ENCODE measurements around the gene CRELD2. TPM values are rescaled to one million over a fixed set of nuclear protein-coding genes. Genes with fewer than 3 reads are reported as not detected.

Gene CRELD2
- polyA plus RNA-seq, 1 donor (not counting 4 experiments of a cell fraction or from before 2014, with no cell fraction given): 33.5 TPM

DNA sequence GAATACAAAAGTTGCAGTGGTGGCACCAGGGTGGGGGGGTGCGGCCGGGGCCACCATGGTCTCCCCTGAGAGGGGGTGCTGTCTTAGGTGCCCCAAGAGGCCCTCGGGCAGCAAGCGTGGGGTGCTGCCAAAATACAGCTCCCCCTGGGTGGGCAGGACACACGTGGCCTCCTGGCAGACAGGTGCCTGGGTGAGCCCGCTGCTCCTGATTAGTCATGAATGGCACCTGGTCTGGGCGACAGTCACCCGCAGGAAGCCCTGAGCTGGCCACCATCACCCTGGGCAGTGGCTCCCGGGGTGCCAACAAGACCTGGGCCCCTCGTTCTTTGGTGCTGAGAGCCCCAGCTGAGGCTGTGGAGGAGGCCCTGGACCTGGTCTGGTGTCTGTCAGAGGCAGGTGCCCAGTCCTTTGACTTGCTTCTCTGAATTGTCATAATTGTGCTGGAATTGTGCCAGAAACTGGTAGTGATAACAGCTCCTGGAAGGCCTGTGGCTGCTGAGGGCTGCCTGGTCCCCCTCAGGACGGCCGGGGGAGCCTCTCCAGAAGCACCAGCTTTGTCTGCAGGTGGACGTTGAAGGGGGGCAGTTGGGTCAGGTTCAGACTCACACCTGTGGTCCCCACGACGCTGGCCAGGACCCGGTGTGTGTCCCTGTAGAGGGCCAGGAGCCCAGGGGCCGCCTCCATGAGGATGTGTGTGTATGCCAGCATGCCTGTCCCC lies 15.0 kb upstream of the CRELD2 start:
- Histone ChIP-seq H3K36me3 (ENCODE audit: control insufficient read depth in 2 of 2, extremely low read depth in 1 of 2, insufficient read depth in 2 of 2, low read length in 2 of 2) (peaks cover 6 to 17% of the 10 kb centered on the region in 2 experiments), H3K79me2 (ENCODE audit: control insufficient read depth, insufficient read depth, low read length) (peaks cover 3% of the 10 kb centered on the region), H3K4me1 (ENCODE audit: control insufficient read depth, extremely low read depth, insufficient read depth, low read length) (no peaks in the 10 kb centered on the region), H3K27me3 (ENCODE audit: control insufficient read depth, extremely low read depth, insufficient read depth, low read length) (no peaks in the 10 kb centered on the region), H2AFZ (ENCODE audit: control insufficient read depth, low read length) (no peak overlapping the region), H3K4me3 (ENCODE audit: control insufficient read depth in 2 of 3, extremely low read depth in 1 of 3, insufficient read depth in 2 of 3, low read depth in 1 of 3, low read length in 3 of 3) (no peak overlapping the region), H3K4me2 (ENCODE audit: control insufficient read depth, extremely low read depth, insufficient read depth, low read depth, low read length) (no peak overlapping the region), H3K9ac (ENCODE audit: control insufficient read depth, extremely low read depth, insufficient read depth, low read length) (no peak overlapping the region), H4K20me1 (ENCODE audit: control insufficient read depth, extremely low read depth, insufficient read depth, low read length) (no peaks in the 10 kb centered on the region), H3K9me1 (ENCODE audit: control insufficient read depth, extremely low read depth, insufficient read depth, low read length) (no peaks in the 10 kb centered on the region), H3K27ac (ENCODE audit: control insufficient read depth, insufficient read depth, low read length) (no peak overlapping the region), H3K9me3 (ENCODE audit: control insufficient read depth, low read depth, low read length) (peaks cover 3% of the 10 kb centered on the region)
- FAIRE-seq: no peak
- no peak for TF ChIP-seq EZH2 (IDR thresholded peaks at IDR 0.05; ENCODE audit: low read length)
- no peak for TF ChIP-seq CTCF (optimal IDR thresholded peaks at IDR 0.05 in 1 of 3, IDR thresholded peaks at IDR 0.05 in 1 of 3, conservative IDR thresholded peaks at IDR 0.05 in 1 of 3; ENCODE audit: extremely low read depth in 1 of 3, insufficient read depth in 2 of 3, low read length in 3 of 3)
- no peak for DNase-seq (ENCODE audit: low read depth, low spot score)
- dilution Hi-C loops (cut with MboI; ENCODE audit: extremely low pct_ligation_motif_present, low sequenced_read_pairs): no loop called here

GRCh38 chr22:49904040-49904369 lies 14.4 kb upstream of the CRELD2 start:
- Histone ChIP-seq H3K4me1 (ENCODE audit: control insufficient read depth, extremely low read depth, insufficient read depth, low read length) (no peaks in the 10 kb centered on the region), H3K36me3 (ENCODE audit: control insufficient read depth in 2 of 2, extremely low read depth in 1 of 2, insufficient read depth in 2 of 2, low read length in 2 of 2) (peaks cover 6 to 17% of the 10 kb centered on the region in 2 experiments), H3K9ac (ENCODE audit: control insufficient read depth, extremely low read depth, insufficient read depth, low read length) (no peak overlapping the region), H4K20me1 (ENCODE audit: control insufficient read depth, extremely low read depth, insufficient read depth, low read length) (no peaks in the 10 kb centered on the region), H3K4me3 (ENCODE audit: control insufficient read depth in 2 of 3, extremely low read depth in 1 of 3, insufficient read depth in 2 of 3, low read depth in 1 of 3, low read length in 3 of 3) (no peak overlapping the region), H3K27ac (ENCODE audit: control insufficient read depth, insufficient read depth, low read length) (no peak overlapping the region), H3K4me2 (ENCODE audit: control insufficient read depth, extremely low read depth, insufficient read depth, low read depth, low read length) (no peak overlapping the region), H3K27me3 (ENCODE audit: control insufficient read depth, extremely low read depth, insufficient read depth, low read length) (no peaks in the 10 kb centered on the region), H3K9me3 (ENCODE audit: control insufficient read depth, low read depth, low read length) (peaks cover 3% of the 10 kb centered on the region), H3K79me2 (ENCODE audit: control insufficient read depth, insufficient read depth, low read length) (peaks cover 3% of the 10 kb centered on the region), H2AFZ (ENCODE audit: control insufficient read depth, low read length) (no peak overlapping the region), H3K9me1 (ENCODE audit: control insufficient read depth, extremely low read depth, insufficient read depth, low read length) (no peaks in the 10 kb centered on the region)
- no peak for DNase-seq (ENCODE audit: low read depth, low spot score)
- no peak for FAIRE-seq
- no peak for TF ChIP-seq EZH2 (IDR thresholded peaks at IDR 0.05; ENCODE audit: low read length)
- TF ChIP-seq CTCF (optimal IDR thresholded peaks at IDR 0.05 in 1 of 3, IDR thresholded peaks at IDR 0.05 in 1 of 3, conservative IDR thresholded peaks at IDR 0.05 in 1 of 3; ENCODE audit: extremely low read depth in 1 of 3, insufficient read depth in 2 of 3, low read length in 3 of 3): no peak
- dilution Hi-C loops (cut with MboI; ENCODE audit: extremely low pct_ligation_motif_present, low sequenced_read_pairs): no loop called here
